MCF 10A (cell line): ENCODE measurements around the gene SH3BP4. TPM values are rescaled to one million over a fixed set of nuclear protein-coding genes. Genes with fewer than 3 reads are reported as not detected.

ENCODE experiments used
- BruUV-seq: library from RNA; stranded (reverse); fragments of 400-500 nt; replicated peaks from 2 replicates; lab custom pipeline; 2021; lab: Mats Ljungman, UMichigan
- CTCF ChIA-PET: fragments of 300-600 bp; sonication (Branson Sonifier 250); formaldehyde crosslinking; extraction: SDS; loops from one replicate; lab custom pipeline; 2021; ENCODE audit warnings: antibody characterized with exemption, inconsistent platforms; lab: Yijun Ruan, JAX
- POLR2A ChIA-PET: fragments of 300-600, 350-650 bp; sonication (Branson Sonifier 250); formaldehyde crosslinking; extraction: SDS; loops from one replicate; lab custom pipeline; 2020; ENCODE audit warnings: antibody characterized with exemption, inconsistent platforms; lab: Yijun Ruan, JAX
- DNase-seq: peaks from one replicate; pipeline ENCODE4 v3.0.0-alpha.2; 2018; ENCODE audit not compliant: unreplicated experiment
- H3K27ac Mint-ChIP-seq: one replicate; pipeline ENCODE4 v1.8.0; 2022; ENCODE audit warnings: mild to moderate bottlenecking, low read depth, mixed read lengths; ENCODE audit not compliant: unreplicated experiment
- H3K27me3 Mint-ChIP-seq: one replicate; pipeline ENCODE4 v1.8.0; 2022; ENCODE audit warnings: mixed read lengths; ENCODE audit not compliant: insufficient read depth, unreplicated experiment
- H3K36me3 Mint-ChIP-seq: one replicate; pipeline ENCODE4 v1.8.0; 2022; ENCODE audit warnings: mild to moderate bottlenecking, moderate library complexity, mixed read lengths; ENCODE audit not compliant: insufficient read depth, unreplicated experiment
- H3K4me1 Mint-ChIP-seq: one replicate; pipeline ENCODE4 v1.8.0; 2022; ENCODE audit warnings: mixed read lengths; ENCODE audit not compliant: insufficient read depth, unreplicated experiment
- H3K4me3 Mint-ChIP-seq: one replicate; pipeline ENCODE4 v1.8.0; 2022; ENCODE audit warnings: mild to moderate bottlenecking, moderate library complexity, mixed read lengths; ENCODE audit not compliant: unreplicated experiment
- H3K9me3 Mint-ChIP-seq: one replicate; pipeline ENCODE4 v1.8.0; 2022; ENCODE audit warnings: mixed read lengths; ENCODE audit not compliant: unreplicated experiment
- CTCF ChIP-seq: fragments of 200-600 bp; IDR thresholded peaks from one replicate; pipeline ENCODE4 v1.8.0; 2022; ENCODE audit warnings: antibody characterized with exemption, mild to moderate bottlenecking; ENCODE audit not compliant: unreplicated experiment
- intact Hi-C: fragments of 100-400 bp; cut with micrococcal nuclease; formaldehyde crosslinking; loops from 2 replicates; pipeline ENCODE4 v1.14.1; 2022
- total RNA-seq: library from RNA; stranded (reverse); gene quantifications from 2 replicates; pipeline ENCODE4 v1.2.3, GENCODE V29; 2022

SH3BP4 gene
- total RNA-seq, 1 experiment from 2014 or later, result 59.7 TPM

GRCh38 chr2:235063471-235063961 lies 111.7 kb downstream of the SH3BP4 start:
- no peak for TF ChIP-seq CTCF
- H3K36me3 Mint-ChIP-seq, result no peaks in the 10 kb centered on the region
- no peaks in the 10 kb centered on the region for H3K4me1 Mint-ChIP-seq
- ChIA-PET CTCF (no interaction called here), POLR2A (interaction anchor here (0.6 kb wide), 1 partner anchor 335 kb away, joined by 3 read pairs; no protein-coding TSS in a partner anchor)
- H3K27ac Mint-ChIP-seq, result no peak overlapping the region
- intact Hi-C loops, result no loop called here
- DNase-seq, result no peak
- H3K27me3 Mint-ChIP-seq, result no peaks in the 10 kb centered on the region
- H3K4me3 Mint-ChIP-seq, result no peak overlapping the region
- no peaks in the 10 kb centered on the region for H3K9me3 Mint-ChIP-seq
- no TSS peak for BruUV-seq

GRCh38 chr2:235064976-235065375 lies 113.2 kb downstream of the SH3BP4 start:
- POLR2A ChIA-PET, result no interaction called here
- Mint-ChIP-seq H3K4me3 (no peak overlapping the region), H3K36me3 (no peaks in the 10 kb centered on the region), H3K4me1 (no peaks in the 10 kb centered on the region), H3K9me3 (no peaks in the 10 kb centered on the region), H3K27ac (no peak overlapping the region), H3K27me3 (no peaks in the 10 kb centered on the region)
- no peak for DNase-seq
- no TSS peak for BruUV-seq
- TF ChIP-seq CTCF, result no peak
- CTCF ChIA-PET, result no interaction called here
- intact Hi-C loops, result no loop called here

- ChIA-PET POLR2A (no interaction called here), CTCF (interaction anchor here (0.6 to 1.2 kb wide), 2 partner anchors 521 to 1088 kb away, joined by 3 to 6 read pairs; no protein-coding TSS in a partner anchor)
- Mint-ChIP-seq H3K27ac (no peak overlapping the region), H3K9me3 (no peaks in the 10 kb centered on the region), H3K4me1 (no peaks in the 10 kb centered on the region), H3K4me3 (no peak overlapping the region), H3K36me3 (no peaks in the 10 kb centered on the region), H3K27me3 (no peaks in the 10 kb centered on the region)
- DNase-seq, result no peak
- TF ChIP-seq CTCF, result no peak
- intact Hi-C loops, result no loop called here
- no TSS peak for BruUV-seq
Observed at GRCh38 chr2:235066490-235066889, 114.7 kb downstream of the SH3BP4 start.

GRCh38 chr2:235066895-235067294 lies 115.1 kb downstream of the SH3BP4 start:
- intact Hi-C loops, result no loop called here
- Mint-ChIP-seq H3K27ac (no peak overlapping the region), H3K4me3 (no peak overlapping the region), H3K4me1 (no peaks in the 10 kb centered on the region), H3K36me3 (no peaks in the 10 kb centered on the region), H3K27me3 (no peaks in the 10 kb centered on the region), H3K9me3 (no peaks in the 10 kb centered on the region)
- POLR2A ChIA-PET, result no interaction called here
- no peak for TF ChIP-seq CTCF
- no peak for DNase-seq
- no TSS peak for BruUV-seq
- CTCF ChIA-PET, result interaction anchor here (0.6 kb wide), 1 partner anchor 1089 kb away, joined by 6 read pairs; no protein-coding TSS in a partner anchor
